Rectal smooth muscle tissue (tissue), 1 donor: Measurements from ENCODE around the gene XPC.
A peak's percentile ranks its signal among the peaks of the same experiment; 100 is the strongest.

Experiments
- H3K27ac ChIP-seq: one replicate; pipeline ENCODE4 v1.7.0; 2013; ENCODE audit warnings: low read depth, low read length, inconsistent platforms
- H3K27me3 ChIP-seq: one replicate; pipeline ENCODE4 v1.7.0; 2013; ENCODE audit warnings: low read length; ENCODE audit not compliant: control insufficient read depth, insufficient read depth
- H3K36me3 ChIP-seq: one replicate; pipeline ENCODE4 v1.7.0; 2013; ENCODE audit warnings: low read length; ENCODE audit not compliant: control insufficient read depth, insufficient read depth
- H3K4me1 ChIP-seq: one replicate; pipeline ENCODE4 v1.7.0; 2013; ENCODE audit warnings: low read length; ENCODE audit not compliant: control insufficient read depth, insufficient read depth
- H3K4me3 ChIP-seq: one replicate; pipeline ENCODE4 v1.7.0; 2013; ENCODE audit warnings: low read length
- H3K9ac ChIP-seq: one replicate; pipeline ENCODE4 v1.7.0; 2013; ENCODE audit warnings: low read length

Gene XPC

GRCh38 chr3:14132120-14132519 lies 46.3 kb downstream of the XPC start:
- H3K36me3 ChIP-seq = peaks cover 70% of the 10 kb centered on the region

GRCh38 chr3:14131134-14131533 lies 47.3 kb downstream of the XPC start:
- H3K4me3 ChIP-seq = no peak overlapping the region
- H3K36me3 ChIP-seq = peaks cover 67% of the 10 kb centered on the region
- peaks cover 16% of the 10 kb centered on the region for H3K4me1 ChIP-seq
- no peak overlapping the region for H3K9ac ChIP-seq
- H3K27me3 ChIP-seq = no peaks in the 10 kb centered on the region
- no peak overlapping the region for H3K27ac ChIP-seq

More at GRCh38 chr3:14132120-14132519, 46.3 kb downstream of the XPC start:
- no peak overlapping the region for H3K27ac ChIP-seq
- H3K9ac ChIP-seq = no peak overlapping the region
- H3K27me3 ChIP-seq = no peaks in the 10 kb centered on the region
- H3K4me1 ChIP-seq = peaks cover 6% of the 10 kb centered on the region
- H3K4me3 ChIP-seq = no peak overlapping the region

GRCh38 chr3:14130707-14131106 lies 47.7 kb downstream of the XPC start:
- Histone ChIP-seq H3K9ac (no peak overlapping the region), H3K27ac (no peak overlapping the region), H3K27me3 (no peaks in the 10 kb centered on the region), H3K4me3 (no peak overlapping the region), H3K4me1 (peaks cover 19% of the 10 kb centered on the region), H3K36me3 (peaks cover 64% of the 10 kb centered on the region)

- Histone ChIP-seq H3K4me1 (peaks cover 19% of the 10 kb centered on the region), H3K9ac (no peak overlapping the region), H3K36me3 (peaks cover 59% of the 10 kb centered on the region), H3K27me3 (no peaks in the 10 kb centered on the region), H3K4me3 (no peak overlapping the region), H3K27ac (no peak overlapping the region)
Observed at GRCh38 chr3:14130230-14130629, 48.2 kb downstream of the XPC start.

- H3K4me1 ChIP-seq = peaks cover 19% of the 10 kb centered on the region
- H3K27me3 ChIP-seq = no peaks in the 10 kb centered on the region
- H3K4me3 ChIP-seq = no peak overlapping the region
- no peak overlapping the region for H3K9ac ChIP-seq
- no peak overlapping the region for H3K27ac ChIP-seq
- H3K36me3 ChIP-seq = peaks cover 51% of the 10 kb centered on the region
Observed at GRCh38 chr3:14129296-14129695, 49.1 kb downstream of the XPC start.

GRCh38 chr3:14128724-14129123 lies 49.7 kb downstream of the XPC start:
- no peak overlapping the region for H3K4me3 ChIP-seq
- H3K9ac ChIP-seq = no peak overlapping the region
- H3K27ac ChIP-seq = no peak overlapping the region
- peaks cover 21% of the 10 kb centered on the region for H3K4me1 ChIP-seq
- no peaks in the 10 kb centered on the region for H3K27me3 ChIP-seq
- peaks cover 47% of the 10 kb centered on the region for H3K36me3 ChIP-seq

- Histone ChIP-seq H3K4me1 (peaks cover 24% of the 10 kb centered on the region), H3K27me3 (no peaks in the 10 kb centered on the region), H3K36me3 (peaks cover 37% of the 10 kb centered on the region), H3K4me3 (no peak overlapping the region), H3K9ac (no peak overlapping the region), H3K27ac (peak overlapping the region; percentile 25)
Observed at GRCh38 chr3:14127516-14128161, 50.8 kb downstream of the XPC start.

- Histone ChIP-seq H3K4me1 (peaks cover 24% of the 10 kb centered on the region), H3K27me3 (no peaks in the 10 kb centered on the region), H3K27ac (peak overlapping the region; percentile 95), H3K36me3 (peaks cover 30% of the 10 kb centered on the region), H3K9ac (no peak overlapping the region), H3K4me3 (peak overlapping the region; percentile 92)
Observed at GRCh38 chr3:14126887-14127505, 51.4 kb downstream of the XPC start.

GRCh38 chr3:14126017-14126886 lies 52.1 kb downstream of the XPC start:
- no peaks in the 10 kb centered on the region for H3K27me3 ChIP-seq
- peak overlapping the region; percentile 95 for H3K27ac ChIP-seq
- peaks cover 24% of the 10 kb centered on the region for H3K36me3 ChIP-seq
- peaks cover 24% of the 10 kb centered on the region for H3K4me1 ChIP-seq
- H3K4me3 ChIP-seq = peak overlapping the region; percentile 92
- H3K9ac ChIP-seq = peak overlapping the region; percentile 13

- peaks cover 24% of the 10 kb centered on the region for H3K4me1 ChIP-seq
- H3K9ac ChIP-seq = peak overlapping the region; percentile 89
- peak overlapping the region; percentile 95 for H3K27ac ChIP-seq
- H3K36me3 ChIP-seq = peaks cover 16% of the 10 kb centered on the region
- no peaks in the 10 kb centered on the region for H3K27me3 ChIP-seq
- H3K4me3 ChIP-seq = peak overlapping the region; percentile 92
Observed at GRCh38 chr3:14125193-14126016, 53.0 kb downstream of the XPC start.

GRCh38 chr3:14124615-14125192 lies 53.7 kb downstream of the XPC start, which contains the start of the genes CHCHD4 and TMEM43:
Gene CHCHD4, minus strand, starts transcription at chr3:14124870. Its CDS starts 194 bp downstream, at chr3:14124676.
Gene TMEM43, plus strand, starts transcription at chr3:14125052. Its CDS starts 142 bp downstream, at chr3:14125194.
- peaks cover 16% of the 10 kb centered on the region for H3K36me3 ChIP-seq
- H3K27ac ChIP-seq = peak within 1 kb of the TSS; percentile 95
- peak within 1 kb of the TSS; percentile 92 for H3K4me3 ChIP-seq
- peaks cover 24% of the 10 kb centered on the region for H3K4me1 ChIP-seq
- H3K27me3 ChIP-seq = no peaks in the 10 kb centered on the region
- peak within 1 kb of the TSS; percentile 89 for H3K9ac ChIP-seq
